Activated CD8-positive, alpha-beta memory T cell treated with anti-CD3 and anti-CD28 coated beads, Interleukin-2, amount 50 U/mL, for 4 hours (primary cell): ENCODE measurements around the gene XRN2.
"Not testable (repeated sequence)": the region's sequence is repeated elsewhere in the genome, so short reads cannot be mapped to it uniquely, and the experiment has no call there.

ENCODE experiments used
- DNase-seq: peaks from one replicate; pipeline ENCODE4 v3.0.0-alpha.2; 2020

XRN2 gene

DNA sequence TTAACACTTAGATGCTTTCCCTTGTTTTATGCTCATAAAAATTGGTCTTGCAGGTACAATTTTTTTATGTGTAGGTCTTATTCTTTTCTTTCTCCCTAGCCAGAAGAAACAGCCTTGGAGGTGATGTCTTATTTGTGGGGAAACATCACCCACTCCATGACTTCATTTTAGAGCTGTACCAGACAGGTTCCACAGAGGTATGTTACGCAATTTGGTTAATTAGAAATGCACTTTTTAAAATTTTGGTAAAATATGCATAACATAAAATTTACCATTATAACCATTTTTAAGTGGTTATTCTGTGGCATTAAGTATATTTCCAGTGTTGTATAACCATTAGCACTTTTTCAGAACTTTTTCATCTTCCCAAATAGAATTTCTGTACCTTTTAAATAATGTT is 52.9 kb downstream of the XRN2 start:
- DNase-seq: no peak

DNA sequence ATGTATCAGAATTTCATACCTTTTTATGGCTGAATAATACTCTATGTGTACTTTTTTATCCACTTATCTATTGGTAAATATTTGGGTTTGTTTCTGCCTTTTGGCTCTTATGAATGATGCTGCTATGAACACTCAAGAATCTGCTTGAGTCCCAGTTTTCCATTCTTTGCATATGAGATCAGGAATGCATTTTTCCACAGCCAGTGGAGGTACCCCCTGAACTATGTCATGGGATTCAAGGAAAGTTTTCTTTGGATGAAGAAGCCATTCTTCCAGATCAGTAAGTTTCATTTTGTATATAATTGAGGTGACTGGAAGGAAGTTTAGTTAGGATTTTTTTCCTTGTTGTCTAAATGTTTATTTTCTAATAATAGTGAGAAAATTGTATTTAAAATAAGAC is 53.3 kb downstream of the XRN2 start:
- no peak for DNase-seq

DNA sequence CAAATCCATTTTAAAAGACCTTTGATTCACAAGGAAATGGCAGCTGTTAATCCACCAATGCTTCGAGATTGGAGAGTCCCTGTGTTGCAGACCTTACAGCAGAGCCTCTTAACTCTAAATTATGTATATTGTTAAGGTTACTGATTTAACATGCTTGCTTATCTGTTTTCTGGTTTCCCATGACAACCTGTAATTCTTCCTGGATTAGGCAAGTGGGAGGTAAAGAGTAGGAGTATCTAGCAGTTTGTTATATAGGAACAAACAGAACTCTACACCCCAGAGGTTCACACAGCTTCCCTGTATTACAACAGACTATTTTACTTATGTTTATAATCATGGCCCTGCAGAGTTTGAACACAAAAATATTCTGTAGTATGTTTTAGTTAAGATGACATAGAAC is 54.7 kb downstream of the XRN2 start:
- DNase-seq: no peak

DNA sequence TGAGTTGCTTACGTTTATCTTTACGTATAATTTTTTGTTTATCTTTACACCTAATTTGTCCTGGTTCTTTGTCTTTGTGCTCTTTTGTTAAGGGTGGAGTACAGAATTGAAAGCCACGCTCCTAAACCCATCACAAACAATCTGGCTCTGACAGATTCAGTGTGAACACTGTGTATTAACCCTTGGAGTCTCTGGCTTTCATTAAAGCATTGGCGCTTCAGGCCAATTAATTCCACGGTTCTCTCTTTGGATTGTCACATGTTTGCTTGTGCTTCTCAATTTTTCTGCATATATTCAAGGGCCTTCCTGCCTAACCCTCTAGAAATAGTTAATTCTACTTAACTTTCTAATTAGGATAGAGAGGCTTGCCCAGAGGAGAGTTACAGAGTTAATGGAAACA is 55.6 kb downstream of the XRN2 start:
- no peak for DNase-seq

DNA sequence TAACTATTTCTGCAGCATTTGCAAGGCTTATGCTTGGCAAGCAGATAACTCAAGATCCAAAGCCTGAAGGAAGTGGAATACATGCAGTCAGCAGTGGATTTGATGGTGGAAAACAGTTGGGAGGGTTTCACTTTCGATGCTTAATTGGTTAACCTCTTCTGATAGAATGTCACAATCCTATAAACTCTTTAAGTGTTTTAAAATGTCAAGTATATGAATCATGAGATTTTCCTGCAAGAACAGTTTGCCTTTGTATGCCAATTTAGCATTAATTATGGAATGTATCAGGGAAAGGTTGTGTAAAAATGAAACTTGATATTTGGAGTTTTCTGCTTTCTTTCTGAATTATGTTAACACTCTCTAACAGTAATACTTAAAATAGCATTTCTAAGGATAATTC is 57.6 kb downstream of the XRN2 start:
- DNase-seq: no peak

DNA sequence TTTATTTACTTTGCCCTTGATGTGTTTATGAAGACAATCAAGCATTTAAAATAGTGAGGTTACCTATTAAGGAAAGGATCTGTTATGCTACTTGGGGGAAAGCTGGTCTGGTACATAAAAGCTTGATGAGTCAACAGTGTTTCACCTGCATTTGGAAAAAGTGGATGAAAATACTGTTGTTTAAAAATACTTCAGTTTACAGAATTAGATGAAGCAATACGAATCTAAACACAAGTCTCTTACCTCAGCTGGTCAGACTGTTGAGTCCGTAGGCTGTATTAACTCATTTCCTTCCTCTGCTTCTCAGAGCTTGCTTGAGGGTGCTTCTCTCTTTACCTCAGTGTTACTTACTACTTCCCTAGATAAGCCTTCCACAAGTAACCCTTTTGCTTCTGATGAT is 58.1 kb downstream of the XRN2 start:
- no peak for DNase-seq

DNA sequence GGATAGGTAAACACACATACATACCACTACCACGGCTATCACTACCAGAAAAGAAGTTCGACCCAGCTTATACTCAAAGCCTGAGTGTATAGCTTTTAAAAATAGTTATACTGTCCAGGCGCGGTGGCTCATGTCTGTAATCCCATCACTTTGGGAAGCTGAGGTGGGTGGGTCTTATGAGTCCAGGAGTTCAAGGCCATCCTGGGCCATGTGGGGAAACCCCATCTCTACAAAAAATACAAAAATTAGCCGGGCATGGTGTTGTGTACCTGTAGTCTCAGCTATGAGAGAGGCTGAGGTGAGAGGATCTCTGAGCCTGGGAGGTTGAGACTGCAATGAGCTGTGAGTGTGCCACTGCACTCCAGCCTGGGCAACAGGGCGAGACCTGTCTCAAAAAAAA is 61.3 kb downstream of the XRN2 start:
- DNase-seq: no peak

DNA sequence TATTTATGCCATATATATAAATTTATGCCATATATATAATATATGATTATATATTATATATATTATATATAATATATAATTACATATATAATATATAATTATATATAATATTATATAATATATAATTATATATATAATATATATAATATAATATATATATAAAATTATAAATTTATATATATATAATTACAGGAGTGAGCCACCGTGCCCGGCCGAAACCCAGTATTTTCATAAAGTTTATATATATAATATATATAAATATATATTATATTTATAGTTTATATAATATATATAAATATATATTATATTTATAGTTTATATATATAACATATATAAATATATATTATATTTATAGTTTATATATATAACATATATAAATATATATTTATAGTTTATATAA is 62.6 kb downstream of the XRN2 start:
- no peak for DNase-seq

DNA sequence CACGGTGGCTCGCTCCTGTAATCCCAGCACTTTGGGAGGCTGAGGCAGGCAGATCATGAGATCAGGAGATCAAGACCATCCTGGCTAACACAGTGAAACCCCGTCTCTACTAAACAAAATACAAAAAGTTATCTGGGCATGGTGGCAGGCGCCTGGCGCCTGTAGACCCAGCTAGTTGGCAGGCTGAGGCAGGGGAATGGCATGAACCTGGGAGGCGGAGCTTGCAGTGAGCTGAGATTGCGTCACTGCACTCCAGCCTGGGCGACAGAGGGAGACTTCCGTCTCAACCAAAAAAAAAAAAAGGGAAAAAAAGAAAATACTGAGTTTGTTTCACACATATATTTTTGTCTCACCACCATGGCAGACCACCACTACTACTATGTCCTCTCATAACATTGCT is 63.1 kb downstream of the XRN2 start:
- not testable (repeated sequence) for DNase-seq

DNA sequence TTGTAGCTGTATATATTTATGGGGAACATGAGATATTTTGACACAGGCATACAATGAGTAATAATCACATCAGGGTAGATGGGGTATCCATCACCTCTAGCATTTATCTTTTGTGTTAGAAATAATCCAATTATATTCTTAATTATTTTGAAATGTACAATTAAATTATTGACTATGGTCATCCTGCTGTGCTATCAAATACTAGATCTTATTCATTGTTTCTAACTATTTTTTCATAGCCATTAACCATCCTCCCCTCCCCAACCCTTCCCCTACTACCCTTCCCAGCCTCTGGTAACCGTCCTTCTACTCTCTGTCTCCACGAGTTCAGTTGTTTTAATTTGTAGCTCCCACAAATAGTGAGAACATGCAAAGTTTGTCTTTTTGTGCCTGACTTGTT is 65.7 kb downstream of the XRN2 start:
- no peak for DNase-seq

DNA sequence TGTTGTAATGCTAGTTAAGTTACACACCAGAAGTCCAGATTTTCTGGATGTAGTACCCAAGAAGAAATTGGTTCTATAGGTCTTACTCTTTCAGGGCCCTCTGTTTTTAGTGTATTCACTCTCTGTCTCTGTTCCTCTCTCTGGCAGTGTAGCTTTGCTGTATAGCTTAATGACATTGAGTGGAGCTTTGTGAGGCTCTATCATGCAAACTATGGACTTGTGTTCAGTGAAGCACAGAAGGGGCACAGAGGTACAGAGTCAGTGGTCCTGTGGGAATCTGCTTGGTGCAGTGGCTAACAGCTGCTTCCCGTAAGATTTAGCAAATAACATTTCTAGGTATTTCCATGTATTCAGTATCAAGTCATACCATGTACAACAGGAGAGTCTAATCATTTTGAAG is 68.1 kb downstream of the XRN2 start:
- DNase-seq: no peak

DNA sequence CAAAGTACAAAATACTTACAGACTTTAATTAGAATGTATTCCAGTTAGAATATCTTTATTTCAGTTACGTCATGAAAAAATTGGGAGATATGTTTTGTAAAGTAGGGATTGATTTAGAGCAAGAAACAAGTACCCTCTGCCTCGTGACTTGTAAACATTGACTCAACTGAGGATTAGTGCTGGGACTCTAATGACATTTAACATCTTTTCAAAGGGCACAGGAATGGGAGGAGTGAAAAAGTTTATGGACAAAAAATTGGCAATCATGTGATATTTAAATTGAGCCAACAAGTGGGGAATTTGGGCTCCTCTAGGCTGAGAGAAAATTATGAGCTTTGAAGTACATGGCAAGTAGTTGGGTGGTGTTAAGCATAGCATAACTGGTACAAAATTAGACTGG is 68.9 kb downstream of the XRN2 start:
- no peak for DNase-seq

DNA sequence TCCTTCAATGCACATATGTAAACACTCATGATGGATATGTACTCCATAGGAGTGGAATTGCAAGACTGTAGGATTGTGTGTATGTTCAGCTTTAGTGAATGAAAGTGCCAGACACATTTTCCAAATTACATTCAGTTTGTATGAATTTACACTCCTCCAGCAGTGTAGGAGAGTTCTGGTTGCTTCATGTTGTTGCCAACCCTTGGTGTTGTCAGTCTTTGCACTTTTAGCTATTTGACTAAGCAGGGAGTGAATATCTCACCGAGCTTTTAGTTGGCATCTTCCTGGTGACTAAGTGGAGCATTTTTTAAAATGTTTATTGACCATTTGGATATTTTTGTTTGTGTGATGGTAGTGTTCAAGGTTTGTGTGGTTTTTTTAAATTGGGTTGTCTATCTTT is 70.3 kb downstream of the XRN2 start:
- no peak for DNase-seq

DNA sequence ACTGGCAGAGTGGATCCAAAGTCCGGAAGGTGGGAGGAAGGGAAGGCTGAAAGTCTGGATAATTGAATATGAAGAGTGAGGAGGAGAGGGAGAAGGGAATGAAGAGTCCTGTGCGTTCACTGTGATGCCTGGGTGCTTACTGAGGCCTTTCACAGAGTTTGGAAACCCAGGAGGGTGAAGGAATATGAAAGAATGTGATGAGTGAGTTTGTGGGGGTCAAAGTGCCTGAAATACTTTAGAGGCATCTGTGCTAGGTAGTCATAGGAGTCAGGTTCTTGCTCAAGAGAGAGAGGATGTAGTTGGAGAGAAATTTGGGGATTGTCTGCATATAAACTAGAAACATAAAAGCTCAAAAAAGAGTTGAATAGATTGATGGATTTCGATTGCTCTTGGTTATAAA is 73.5 kb downstream of the XRN2 start:
- no peak for DNase-seq

DNA sequence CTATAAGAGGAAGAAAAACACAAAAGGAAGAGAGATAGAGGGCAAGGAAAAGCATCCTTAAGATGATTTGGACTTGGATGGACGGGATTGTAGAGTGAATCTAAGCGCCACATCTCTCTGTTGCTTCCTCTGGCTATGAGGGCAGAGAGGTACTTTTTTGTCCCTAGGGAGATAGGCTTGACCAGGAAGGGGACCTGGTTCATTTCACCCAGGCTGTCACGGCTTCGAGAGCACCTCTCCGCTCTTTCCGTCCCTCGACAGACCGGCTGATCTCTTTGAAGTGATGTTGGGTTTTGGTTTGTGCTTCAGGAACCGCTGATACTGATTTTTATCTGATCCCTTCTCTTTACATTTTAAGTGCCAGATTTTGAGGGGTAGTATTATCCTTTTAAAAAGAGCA is 74.6 kb downstream of the XRN2 start:
- no peak for DNase-seq

DNA sequence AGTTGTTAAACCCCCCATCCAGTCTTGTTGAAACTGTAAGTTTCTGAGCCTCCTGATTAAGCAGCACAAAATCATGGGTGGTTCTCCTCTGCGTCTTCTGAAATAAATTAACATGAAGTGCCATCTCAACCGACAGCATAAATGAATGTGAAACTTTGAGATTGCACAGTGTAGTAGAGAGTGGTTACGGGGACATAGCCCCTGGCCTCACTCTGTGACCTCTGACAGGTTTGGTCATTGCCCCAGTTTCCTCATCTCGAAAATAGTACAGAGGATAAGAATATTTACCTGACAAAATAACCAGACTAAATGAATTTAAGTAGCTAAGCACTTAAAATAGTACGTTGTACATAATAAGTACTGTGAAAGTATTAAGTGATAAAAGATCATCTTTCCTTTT is 75.1 kb downstream of the XRN2 start:
- no peak for DNase-seq

DNA sequence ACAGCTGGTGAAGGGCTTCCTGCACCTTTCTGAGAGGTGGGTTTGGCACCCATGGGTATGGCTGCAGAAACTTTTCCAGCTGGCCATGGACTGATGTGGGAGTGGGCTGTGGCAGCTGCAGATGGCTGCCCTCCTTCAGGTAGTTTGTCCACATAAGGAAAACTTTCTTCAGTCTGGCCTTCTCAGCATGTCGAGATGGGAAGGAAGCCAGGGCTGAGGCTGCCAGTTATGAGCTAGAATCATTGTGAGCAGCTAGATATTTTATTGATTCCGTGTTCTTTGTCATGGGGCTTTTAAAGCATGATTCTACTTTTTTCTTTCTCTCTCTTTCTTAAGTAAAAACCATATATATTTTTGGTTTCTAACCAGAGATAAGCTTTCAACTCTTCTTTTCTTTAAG is 77.6 kb downstream of the XRN2 start:
- DNase-seq: no peak

DNA sequence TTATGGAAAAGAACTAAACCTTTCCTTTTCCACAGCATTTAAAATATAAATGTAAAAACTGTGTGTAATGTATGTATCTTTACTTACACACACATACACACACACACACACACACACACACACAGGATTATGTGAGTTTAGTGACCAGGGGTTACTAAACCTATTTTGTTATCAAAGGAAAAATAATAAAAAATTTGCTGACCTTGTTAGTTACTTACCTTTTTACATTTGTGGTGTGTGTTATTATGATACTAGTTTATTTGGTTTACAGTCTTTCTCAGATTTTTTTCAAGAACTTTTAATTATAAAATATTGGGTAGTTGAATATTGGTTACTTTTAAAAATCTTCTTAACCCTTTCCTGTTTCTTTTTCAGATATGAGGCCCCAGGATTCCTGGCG is 78.5 kb downstream of the XRN2 start:
- DNase-seq: no peak

DNA sequence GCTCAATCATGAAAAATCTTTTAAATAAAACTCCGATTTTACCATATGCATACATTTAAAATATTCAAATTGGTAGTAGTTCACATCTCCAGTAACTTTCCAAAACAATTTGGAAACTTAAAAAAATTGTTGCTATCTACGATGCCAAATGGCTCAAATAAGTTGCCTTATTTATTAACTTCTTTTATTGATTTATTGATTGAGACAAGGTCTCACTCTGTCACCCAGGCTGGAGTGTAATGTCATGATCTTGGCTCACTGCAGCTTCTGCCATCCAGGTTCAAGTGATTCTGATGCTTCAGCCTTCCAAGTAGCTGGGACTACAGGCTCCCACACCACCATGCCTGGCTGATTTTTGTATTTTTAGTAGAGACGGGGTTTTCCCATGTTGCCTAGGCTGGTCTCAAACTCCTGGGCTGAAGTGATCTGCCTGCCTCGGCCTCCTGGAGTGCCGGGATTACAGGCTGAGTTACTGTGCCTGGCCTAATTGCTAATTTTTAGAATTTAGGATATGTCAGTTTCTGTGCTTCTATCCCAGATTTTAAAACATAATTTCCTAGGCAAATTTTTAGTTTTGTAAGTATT is 81.3 kb downstream of the XRN2 start:
- no peak for DNase-seq

DNA sequence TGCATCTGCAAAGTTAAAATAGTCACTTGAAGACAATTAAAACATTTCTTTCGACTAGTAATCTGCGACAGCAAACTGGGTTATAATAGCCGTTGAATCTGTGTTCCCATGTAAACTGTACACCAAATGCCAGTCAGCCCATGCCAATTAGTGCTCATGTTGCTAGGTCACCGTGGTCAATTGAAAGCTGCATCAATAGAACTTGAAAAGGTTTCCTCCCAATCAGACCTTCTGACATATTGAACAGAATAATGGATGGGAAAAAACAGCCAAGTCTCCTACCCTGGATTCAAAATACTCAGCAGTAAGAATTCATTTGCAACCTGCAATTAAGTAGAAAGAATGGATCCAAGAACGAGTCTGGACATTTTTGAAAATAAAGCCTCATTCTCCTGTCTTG is 83.0 kb downstream of the XRN2 start:
- no peak for DNase-seq

DNA sequence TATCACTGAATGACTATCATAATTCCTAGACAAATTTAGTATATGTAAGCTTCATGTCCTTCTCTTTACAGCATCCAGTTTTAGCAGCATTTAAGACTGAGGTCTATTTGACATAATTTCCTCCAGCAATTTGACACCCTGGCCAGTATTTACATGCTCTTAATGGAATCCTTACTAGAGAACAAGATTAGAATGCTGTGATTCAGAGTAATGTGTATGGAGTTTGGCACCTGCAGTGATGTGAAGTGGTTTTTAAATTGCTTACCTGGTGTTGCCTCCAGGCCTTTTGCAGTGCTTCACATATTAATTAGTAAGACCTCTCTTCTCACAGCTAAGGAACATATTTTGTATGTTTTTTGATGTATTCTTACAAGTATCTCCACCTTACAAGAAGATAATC is 84.4 kb downstream of the XRN2 start:
- DNase-seq: no peak

DNA sequence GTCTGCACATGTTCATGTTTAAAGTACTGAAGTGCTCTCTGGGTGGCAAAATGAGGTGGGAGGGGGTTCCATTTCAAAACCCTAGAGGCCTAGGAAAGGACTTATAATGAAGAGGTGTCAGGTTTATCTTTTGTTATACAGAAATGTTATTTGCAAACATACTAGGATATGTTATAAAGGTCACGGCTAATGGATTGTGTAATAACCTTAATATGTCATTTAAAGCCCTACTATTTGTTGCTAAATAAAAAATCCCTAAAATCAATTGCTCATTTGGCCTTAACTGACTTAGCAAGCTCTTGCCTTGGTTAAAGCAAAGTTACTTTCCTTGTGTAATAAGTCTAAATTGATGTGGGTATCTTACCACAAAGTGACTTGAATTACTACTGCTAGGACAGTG is 85.4 kb downstream of the XRN2 start:
- no peak for DNase-seq

DNA sequence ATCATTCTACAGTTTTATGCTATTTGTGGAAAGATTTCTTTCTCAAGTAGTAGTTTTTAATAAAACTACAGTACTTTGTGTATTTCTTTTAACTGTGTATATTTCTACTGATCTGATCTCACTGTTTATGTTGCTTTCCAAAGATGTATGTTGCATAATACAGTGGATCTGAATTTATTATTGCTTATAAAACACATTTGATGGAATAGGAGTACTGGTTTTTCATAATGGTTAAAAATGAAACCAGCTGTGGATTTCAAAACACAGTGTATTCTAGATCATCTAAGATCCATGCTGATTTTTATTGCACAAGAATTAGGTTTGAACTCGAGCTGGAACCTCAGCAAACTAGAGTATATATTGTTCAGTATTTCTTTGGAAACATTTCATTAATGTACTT is 86.2 kb downstream of the XRN2 start:
- no peak for DNase-seq

DNA sequence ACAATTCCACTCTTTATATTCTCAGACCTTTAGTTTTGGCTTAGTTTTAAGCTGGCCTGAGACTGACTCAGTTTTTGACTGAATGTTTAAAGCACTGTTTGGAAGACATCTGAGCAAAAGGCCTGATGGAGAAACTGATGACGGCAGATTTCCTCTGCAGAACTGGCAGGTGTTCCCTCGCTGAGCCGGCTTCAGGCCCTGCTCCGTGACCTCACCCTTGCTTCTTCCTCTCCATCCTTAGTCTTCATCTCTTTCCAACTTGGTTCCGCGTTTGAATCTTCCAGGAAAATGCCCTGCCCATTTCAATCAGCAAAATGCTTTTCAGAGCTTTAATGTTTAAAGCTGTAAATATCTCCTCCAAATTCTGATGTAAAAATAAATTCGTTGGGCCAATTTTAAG is 87.6 kb downstream of the XRN2 start:
- DNase-seq: no peak

DNA sequence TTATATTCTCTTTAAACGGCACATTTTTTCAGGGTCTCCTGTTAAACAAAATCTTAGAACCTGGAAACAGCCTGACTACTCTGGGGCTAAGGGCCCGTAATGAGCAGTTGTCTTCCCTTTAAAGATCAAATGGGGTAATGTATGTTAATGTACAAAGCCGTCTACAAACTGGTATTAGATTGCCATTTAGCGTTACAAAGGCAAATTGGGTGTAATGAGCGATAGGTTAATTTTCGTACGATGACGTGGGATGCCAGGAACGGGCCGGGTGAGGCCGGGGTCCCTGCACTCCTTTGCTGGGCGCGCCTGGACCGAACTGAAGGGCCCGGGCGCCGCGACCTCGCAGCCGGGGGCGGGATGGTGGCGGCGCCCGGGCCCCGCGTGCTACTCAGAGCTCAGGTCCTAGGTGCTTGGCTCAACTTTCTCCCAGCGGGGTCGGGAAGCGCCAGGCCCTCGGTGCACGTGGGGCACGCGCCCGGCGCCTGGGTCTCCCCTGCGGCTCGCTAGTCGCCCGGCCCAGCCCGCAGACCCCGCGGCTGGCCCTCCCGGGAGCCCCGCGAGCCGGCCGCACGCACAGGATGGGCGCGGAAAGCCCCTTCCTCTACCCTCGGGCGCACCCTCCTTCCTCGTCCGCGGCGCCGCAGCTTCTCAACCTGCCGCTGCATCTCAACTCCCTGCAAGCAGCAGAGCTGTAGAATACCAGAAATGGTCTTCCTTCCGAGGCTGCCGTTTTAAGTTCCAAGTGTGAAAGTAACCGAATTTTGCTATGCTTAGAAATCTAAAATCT is 88.2 kb downstream of the XRN2 start:
- DNase-seq: no peak
